Right atrium auricular region (tissue), 2 donors: Measurements from ENCODE around the gene EPOP. TPM values are rescaled to one million over a fixed set of nuclear protein-coding genes. Genes with fewer than 3 reads are reported as not detected.
"Not testable (repeated sequence)": the region's sequence is repeated elsewhere in the genome, so short reads cannot be mapped to it uniquely, and the experiment has no call there.

Source experiments
- DNase-seq: peaks from one replicate; pipeline ENCODE4 v3.0.0-alpha.2; 2019; ENCODE audit warnings: low spot score
- H3K27ac ChIP-seq, 2 donors: fragments of 200-600 bp; sonication (generic); 1 replicate in 1 of 2; 2 replicates in 1 of 2; pipeline ENCODE4 v1.5.1; 2016 to 2019
- H3K27me3 ChIP-seq, 2 donors: fragments of 200-600 bp; sonication (generic); one replicate each; pipeline versions ENCODE4 v1.5.1 to v1.6.0; 2017 to 2019
- H3K36me3 ChIP-seq: fragments of 200-600 bp; sonication (generic); one replicate; pipeline ENCODE4 v1.5.1; 2016
- H3K4me1 ChIP-seq, 2 donors: fragments of 200-600 bp; sonication (generic); one replicate each; pipeline versions ENCODE4 v1.5.1 to v1.6.0; 2017 to 2019
- H3K4me3 ChIP-seq, 2 donors: fragments of 200-600 bp; sonication (generic); 1 replicate in 1 of 2; 2 replicates in 1 of 2; pipeline ENCODE4 v1.5.1; 2017 to 2019; ENCODE audit warnings: mild to moderate bottlenecking in 1 of 2, moderate library complexity in 1 of 2
- H3K9me3 ChIP-seq, 2 donors: fragments of 200-600 bp; sonication (generic); one replicate each; pipeline ENCODE4 v1.5.1; 2019
- total RNA-seq, 2 donors: library from RNA; depleted of rRNA; stranded (reverse); fragments of >200 nt; gene quantifications; one replicate each; pipeline ENCODE4 v1.1.0, GENCODE V29; 2016
- TF ChIP-seq, protein P1 (sequence below), 2 donors: fragments of 200-600 bp; sonication (generic); IDR thresholded peaks; one replicate each; pipeline ENCODE4 v1.5.1; 2019; ENCODE audit warnings: antibody characterized with exemption in 2 of 2

The EPOP gene
- total RNA-seq, 2 donors from 2014 or later: 0.70 to 3.1 TPM

DNA sequence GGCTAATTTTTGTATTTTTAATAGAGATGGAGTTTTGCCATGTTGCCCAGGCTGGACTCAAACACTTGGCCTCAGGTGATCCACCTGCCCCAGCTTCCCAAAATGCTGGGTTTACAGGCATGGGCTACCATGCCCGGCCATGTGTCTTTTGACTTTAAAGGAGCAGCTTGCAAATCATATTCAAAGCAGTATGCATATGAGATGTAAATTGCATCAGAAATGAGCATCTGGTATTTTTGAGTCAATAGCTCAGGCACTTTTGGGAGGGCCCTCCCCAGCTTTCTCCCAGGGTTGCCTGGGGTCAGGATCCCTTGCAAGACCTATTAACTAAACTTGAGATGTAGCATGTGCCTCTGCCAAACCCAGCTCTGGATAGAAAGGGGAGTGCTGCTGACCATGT is 21.5 kb downstream of the EPOP start:
- H3K27me3 ChIP-seq: no peaks in the 10 kb centered on the region
- H3K4me1 ChIP-seq: peaks cover 0 to 6% of the 10 kb centered on the region in 2 donors
- no peaks in the 10 kb centered on the region for H3K36me3 ChIP-seq
- H3K4me3 ChIP-seq: no peak overlapping the region
- DNase-seq: no peak
- TF ChIP-seq, protein P1, sequence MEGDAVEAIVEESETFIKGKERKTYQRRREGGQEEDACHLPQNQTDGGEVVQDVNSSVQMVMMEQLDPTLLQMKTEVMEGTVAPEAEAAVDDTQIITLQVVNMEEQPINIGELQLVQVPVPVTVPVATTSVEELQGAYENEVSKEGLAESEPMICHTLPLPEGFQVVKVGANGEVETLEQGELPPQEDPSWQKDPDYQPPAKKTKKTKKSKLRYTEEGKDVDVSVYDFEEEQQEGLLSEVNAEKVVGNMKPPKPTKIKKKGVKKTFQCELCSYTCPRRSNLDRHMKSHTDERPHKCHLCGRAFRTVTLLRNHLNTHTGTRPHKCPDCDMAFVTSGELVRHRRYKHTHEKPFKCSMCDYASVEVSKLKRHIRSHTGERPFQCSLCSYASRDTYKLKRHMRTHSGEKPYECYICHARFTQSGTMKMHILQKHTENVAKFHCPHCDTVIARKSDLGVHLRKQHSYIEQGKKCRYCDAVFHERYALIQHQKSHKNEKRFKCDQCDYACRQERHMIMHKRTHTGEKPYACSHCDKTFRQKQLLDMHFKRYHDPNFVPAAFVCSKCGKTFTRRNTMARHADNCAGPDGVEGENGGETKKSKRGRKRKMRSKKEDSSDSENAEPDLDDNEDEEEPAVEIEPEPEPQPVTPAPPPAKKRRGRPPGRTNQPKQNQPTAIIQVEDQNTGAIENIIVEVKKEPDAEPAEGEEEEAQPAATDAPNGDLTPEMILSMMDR (IDR thresholded peaks at IDR 0.05): no peak
- H3K9me3 ChIP-seq: no peaks in the 10 kb centered on the region
- H3K27ac ChIP-seq: no peak overlapping the region

DNA sequence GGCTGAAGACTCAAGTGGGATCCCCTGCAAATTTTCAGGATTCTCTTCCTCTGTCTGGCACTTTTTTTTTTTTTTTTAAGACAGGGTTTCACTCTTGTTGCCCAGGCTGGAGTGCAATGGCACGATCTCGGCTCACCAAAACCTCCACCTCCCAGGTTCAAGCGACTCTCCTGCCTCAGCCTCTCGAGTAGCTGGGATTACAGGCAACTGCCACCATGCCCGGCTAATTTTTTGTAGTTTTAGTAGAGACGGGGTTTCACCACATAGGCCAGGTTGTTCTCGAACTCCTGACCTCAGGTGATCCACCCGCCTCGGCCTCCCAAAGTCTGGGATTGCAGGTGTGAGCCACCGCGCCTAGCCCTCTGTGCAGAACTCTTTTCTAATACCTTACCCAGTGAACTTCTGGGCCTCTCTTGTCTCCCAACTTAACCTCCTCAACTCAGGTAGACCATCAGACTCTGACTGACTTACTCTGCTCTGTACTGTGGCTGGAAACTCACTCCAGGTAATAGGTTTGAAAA is 24.0 kb downstream of the EPOP start:
- H3K4me1 ChIP-seq, H3K27me3 ChIP-seq, H3K27ac ChIP-seq, H3K9me3 ChIP-seq, DNase-seq, H3K36me3 ChIP-seq, H3K4me3 ChIP-seq: not testable (repeated sequence)

DNA sequence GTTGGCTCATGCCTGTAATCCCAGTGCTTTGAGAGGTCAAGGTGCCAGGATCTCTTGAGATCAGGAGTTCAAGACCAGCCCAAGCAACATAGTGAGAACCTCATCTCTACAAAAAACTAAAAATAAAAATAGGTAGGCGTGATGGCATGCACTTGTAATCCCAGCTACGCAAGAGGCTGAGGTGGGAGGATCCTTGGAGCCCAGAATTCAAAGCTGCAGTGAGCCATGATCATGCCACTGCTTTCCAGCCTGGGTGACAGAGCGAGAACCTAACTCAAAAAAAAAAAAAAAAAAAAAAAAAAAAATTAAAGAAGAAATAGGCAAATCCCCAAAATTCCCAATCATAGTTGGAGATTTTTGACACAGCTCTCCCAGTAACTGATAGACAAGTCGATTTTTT is 36.8 kb downstream of the EPOP start:
- Histone ChIP-seq H3K27ac (no peak overlapping the region), H3K27me3 (no peaks in the 10 kb centered on the region), H3K4me3 (no peak overlapping the region), H3K9me3 (no peaks in the 10 kb centered on the region), H3K36me3 (no peaks in the 10 kb centered on the region), H3K4me1 (no peaks in the 10 kb centered on the region)
- TF ChIP-seq, protein P1 (IDR thresholded peaks at IDR 0.05): no peak
- DNase-seq: no peak

DNA sequence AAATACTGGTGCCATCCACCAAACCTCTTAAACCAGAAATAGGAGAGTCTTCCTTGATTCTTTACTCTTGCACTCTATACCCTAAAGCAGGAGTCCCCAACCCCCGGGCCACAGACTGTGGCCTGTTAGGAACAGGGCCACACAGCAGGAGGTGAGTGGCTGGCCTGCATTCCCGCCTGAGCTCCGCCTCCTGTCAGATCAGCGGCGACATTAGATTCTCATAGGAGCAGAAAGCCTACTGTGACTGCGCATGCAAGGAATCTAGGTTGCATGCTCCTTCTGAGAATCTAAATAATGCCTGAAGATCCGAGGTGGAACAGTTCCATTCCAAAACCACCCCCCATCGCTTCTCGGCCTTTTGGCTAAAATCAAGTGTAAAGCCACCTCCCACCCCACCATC is 38.7 kb downstream of the EPOP start:
- no peaks in the 10 kb centered on the region for H3K27me3 ChIP-seq
- H3K27ac ChIP-seq: no peak overlapping the region
- no peak for DNase-seq
- no peaks in the 10 kb centered on the region for H3K36me3 ChIP-seq
- no peaks in the 10 kb centered on the region for H3K9me3 ChIP-seq
- no peaks in the 10 kb centered on the region for H3K4me1 ChIP-seq
- TF ChIP-seq, protein P1 (IDR thresholded peaks at IDR 0.05): no peak
- H3K4me3 ChIP-seq: no peak overlapping the region

DNA sequence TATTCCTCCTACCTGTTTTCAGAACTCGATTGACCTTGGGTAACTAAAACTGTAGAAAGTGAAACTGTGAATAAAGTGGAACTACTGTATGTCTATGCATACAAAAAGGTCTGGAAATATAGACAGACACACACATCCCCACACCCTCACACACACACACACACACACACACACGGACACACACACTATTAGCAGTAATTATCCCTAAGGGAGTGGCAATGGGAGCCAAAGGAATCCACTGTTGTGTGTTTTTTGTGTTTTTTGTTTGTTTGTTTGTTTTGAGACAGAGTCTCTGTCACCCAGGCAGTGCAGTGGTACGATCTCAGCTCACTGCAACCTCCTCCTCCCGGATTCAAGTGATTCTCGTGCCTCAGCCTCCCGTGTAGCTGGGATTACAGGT is 42.4 kb downstream of the EPOP start:
- H3K4me1 ChIP-seq: no peaks in the 10 kb centered on the region
- no peak for DNase-seq
- TF ChIP-seq, protein P1 (IDR thresholded peaks at IDR 0.05): no peak
- H3K27me3 ChIP-seq: no peaks in the 10 kb centered on the region
- no peak overlapping the region for H3K27ac ChIP-seq
- no peaks in the 10 kb centered on the region for H3K36me3 ChIP-seq
- no peaks in the 10 kb centered on the region for H3K9me3 ChIP-seq
- no peak overlapping the region for H3K4me3 ChIP-seq

DNA sequence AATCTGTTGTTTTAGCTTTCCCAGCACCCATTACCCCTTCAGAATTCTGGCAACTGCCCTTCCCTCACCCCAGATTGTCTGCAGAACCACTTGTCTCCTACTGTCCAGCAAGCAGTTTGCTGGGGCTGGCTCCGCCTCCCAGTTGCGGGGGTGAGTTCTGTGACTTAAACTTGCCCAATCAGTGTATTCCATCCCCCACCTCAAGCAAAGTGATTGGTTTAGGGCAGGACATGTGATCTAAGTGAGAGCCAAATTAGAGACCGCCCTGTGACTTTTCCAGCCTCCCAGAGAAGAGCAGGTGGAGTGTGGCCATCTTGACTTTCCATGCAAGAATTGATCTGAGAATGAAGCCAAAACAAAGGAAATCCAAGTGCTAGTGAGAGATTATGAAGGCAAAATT is 46.3 kb downstream of the EPOP start:
- H3K36me3 ChIP-seq: no peaks in the 10 kb centered on the region
- H3K4me1 ChIP-seq: no peaks in the 10 kb centered on the region
- H3K27me3 ChIP-seq: no peaks in the 10 kb centered on the region
- no peaks in the 10 kb centered on the region for H3K9me3 ChIP-seq
- no peak overlapping the region for H3K27ac ChIP-seq
- TF ChIP-seq, protein P1 (IDR thresholded peaks at IDR 0.05): no peak
- no peak for DNase-seq
- no peak overlapping the region for H3K4me3 ChIP-seq
